ENCODE results near the gene TBCD. TPM values are rescaled to one million over a fixed set of nuclear protein-coding genes. Genes with fewer than 3 reads are reported as not detected.
"Not testable (repeated sequence)": the region's sequence is repeated elsewhere in the genome, so short reads cannot be mapped to it uniquely, and the experiment has no call there.

TBCD gene
- total RNA-seq, 1 donor from 2014 or later = 55.5 TPM

GRCh38 chr17:82729479-82730260 is 22.2 kb upstream of the TBCD start:
- ATAC-seq = no peak

- peak; percentile 9 for ATAC-seq
These were observed 19.6 kb upstream of the TBCD start for GRCh38 chr17:82732118-82732743.

DNA sequence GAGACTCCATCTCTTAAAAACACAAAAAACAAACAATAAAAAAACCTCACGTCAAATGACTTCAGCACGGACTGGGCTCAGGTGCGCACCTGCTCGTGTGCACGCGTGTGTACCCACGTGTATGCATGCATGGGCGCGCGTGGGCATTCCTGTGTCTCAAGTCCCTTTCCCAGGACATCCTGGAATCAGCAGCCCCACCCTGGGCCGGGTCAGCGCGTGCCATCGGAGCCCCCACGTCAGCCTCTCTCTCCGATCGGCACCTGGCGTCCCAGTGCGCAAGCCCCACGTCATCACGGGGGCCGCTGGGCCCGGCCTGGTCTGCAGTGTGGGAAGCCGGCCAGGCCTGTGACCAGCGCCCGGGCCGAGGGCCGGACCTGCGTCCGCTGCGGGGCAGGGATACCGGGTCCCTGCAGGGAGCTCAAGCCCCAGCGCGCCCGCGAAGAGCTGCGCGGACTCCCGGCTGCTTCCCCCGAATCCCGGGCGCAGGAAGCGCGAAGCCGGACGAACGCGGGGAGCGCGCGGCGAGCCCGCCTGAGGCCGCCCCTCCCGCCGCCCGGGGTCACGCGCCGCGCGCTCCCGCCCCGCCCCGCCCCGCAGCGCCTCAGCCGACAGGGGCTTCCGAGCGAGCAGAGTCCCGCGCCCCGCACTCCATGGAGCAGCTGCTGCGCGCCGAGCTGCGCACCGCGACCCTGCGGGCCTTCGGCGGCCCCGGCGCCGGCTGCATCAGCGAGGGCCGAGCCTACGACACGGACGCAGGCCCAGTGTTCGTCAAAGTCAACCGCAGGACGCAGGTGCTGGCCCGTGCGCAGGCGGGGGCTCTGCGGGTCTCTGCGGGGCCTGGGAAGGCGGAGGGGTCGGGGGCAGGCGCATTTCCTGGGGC is 16.6 kb upstream of the TBCD start, which contains the start of gene FN3K:
Gene FN3K (plus strand): TSS at position 629 of the 880 bp plus-strand sequence. CDS start 22 bp downstream, at position 651.
- peak; percentile 41 for ATAC-seq

GRCh38 chr17:82736511-82737185 is 15.2 kb upstream of the TBCD start:
- ATAC-seq = no peak

GRCh38 chr17:82737967-82738877 is 13.6 kb upstream of the TBCD start:
- no peak for ATAC-seq

DNA sequence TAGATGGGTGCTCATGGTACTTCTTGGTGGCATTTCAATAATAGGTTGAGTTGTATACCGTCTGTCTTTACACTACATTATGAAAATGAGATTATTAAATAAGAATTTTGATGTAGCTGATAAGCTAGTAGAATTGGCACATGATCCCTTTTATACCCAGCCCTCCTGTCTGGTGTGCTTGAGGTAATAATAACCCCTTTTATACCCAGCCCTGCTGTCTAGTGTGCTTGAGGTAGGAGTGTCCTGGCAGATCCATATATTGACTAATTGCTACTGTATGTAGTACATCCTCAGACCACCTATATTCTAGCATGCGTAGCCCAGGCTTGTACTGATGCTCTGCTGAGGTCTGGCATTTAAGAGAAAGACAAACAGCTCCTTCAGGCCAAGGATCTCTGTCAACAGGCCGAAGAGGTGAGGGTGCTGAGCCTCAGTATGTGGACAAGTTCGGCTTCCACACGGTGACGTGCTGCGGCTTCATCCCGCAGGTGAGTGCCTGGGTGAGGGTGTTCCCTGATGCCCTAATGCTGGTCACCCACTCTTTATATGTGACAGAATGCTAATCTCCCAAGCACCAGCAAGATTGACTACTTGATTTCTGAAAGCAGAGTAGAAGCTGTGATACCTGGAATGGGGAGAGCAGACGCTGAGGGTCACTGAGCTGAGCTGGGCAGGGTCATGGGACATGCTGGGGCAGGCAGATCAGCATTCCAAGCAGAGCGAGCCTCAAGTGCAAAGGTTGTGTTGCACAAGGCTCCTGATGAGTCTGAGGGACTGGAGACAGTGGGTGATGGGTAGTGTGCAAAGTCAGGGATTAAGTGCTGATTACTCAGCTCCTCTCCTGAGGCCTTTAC is 10.7 kb upstream of the TBCD start:
- peak; percentile 90 for ATAC-seq

DNA sequence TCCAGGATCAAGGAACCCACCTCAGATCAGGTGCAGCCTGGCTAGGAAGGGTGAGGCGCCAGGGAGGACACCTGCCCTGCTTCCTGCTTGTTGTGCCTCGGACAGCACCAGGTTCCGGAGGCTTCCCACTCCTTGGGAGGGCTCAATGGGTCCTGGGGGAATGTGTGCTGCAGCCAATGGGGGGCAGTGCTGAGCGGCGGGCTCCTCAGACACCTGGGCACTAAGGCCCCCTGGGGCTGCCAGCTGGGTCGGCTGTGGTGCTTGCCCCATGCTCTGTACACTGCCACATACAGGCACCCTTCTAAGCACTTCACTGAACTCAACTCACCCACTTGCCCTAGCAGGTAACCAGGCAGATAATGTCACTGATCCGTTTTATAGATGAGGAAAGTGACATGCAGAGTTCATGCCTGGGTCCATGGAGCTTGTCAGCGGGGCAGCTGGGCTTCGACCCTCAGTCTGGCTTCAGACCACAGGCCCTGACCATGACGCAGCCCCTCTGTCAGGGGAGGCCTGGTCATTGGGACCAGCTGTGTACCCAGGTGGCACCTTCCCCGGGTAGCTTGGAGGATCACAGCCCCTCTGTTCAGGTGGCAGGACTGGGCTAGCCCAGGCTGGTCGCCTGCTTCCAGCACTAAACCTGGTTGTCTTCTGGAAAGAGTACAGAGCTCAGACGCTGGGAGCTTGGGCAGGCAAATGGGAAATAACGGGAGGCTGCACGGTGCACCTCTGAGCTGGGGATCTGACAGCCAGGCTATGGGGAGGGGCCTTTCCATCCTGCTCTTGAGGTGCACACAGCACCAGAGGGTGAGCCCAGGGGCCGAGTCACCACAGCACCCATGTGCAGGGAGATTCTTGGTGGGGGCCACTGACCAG is 8.3 kb upstream of the TBCD start:
- ATAC-seq = peak; percentile 16

DNA sequence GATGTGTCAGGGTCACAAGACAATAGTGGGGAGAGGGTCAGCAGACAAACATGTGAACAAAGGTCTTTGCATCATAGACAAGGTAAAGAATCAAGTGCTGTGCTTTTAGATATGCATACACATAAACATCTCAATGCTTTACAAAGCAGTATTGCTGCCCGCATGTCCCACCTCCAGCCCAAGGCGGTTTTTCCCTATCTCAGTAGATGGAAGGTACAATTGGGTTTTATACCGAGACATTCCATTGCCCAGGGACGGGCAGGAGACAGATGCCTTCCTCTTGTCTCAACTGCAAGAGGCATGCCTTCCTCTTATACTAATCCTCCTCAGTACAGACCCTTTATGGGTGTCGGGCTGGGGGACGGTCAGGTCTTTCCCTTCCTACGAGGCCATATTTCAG is 7.1 kb upstream of the TBCD start:
- ATAC-seq = not testable (repeated sequence)

DNA sequence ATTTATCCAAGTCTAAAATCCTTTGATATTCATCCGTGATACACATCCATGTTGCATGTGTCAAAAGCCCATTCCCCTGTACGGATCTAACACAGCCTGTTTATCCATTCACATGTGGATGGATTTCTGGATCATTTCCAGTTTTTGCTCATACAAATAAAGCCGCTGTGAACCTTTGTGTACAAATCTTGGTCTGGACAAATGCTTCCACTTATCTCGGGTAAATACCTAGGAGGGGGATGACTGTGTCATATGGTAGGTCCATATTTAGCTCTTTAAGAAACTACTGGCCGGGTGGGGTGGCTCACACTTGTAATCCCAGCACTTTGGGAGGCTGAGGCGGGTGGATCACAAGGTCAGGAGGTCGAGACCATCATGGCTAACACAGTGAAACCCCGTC is 6.3 kb upstream of the TBCD start:
- no peak for ATAC-seq

DNA sequence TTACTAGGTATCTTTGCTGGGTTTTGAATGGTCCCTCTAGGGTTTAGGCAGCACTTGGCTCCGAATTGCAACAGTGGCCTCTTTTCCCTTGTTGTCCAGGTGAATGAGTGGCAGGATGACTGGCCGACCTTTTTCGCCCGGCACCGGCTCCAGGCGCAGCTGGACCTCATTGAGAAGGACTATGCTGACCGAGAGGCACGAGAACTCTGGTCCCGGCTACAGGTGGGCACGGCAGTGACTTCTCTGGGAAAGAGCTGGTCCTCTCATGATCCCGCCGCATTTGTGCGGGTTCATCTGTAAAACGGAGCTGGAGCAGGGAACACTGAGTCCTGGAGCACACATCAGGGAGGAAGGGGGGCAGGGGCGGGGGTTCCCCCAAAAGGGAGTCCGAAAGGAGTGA is 3.1 kb upstream of the TBCD start:
- no peak for ATAC-seq

DNA sequence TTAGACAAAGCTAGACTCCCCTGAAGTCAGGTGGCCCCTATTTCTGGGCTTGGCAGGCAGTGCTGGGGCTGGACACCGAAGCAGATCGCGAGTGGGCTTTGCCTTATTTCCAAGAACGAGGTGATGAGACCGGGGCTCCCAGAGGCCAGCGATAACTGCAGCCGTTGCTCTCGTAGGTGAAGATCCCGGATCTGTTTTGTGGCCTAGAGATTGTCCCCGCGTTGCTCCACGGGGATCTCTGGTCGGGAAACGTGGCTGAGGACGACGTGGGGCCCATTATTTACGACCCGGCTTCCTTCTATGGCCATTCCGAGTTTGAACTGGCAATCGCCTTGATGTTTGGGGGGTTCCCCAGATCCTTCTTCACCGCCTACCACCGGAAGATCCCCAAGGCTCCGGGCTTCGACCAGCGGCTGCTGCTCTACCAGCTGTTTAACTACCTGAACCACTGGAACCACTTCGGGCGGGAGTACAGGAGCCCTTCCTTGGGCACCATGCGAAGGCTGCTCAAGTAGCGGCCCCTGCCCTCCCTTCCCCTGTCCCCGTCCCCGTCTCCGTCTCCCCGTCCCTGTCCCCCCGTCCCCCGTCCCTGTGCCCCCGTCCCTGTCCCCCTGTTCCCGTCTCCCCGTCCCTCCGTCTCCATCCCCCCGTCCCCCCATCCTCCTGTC is 1.5 kb upstream of the TBCD start:
- no peak for ATAC-seq

GRCh38 chr17:82751171-82751570 is 694 bp upstream of the TBCD start:
- ATAC-seq = no peak

DNA sequence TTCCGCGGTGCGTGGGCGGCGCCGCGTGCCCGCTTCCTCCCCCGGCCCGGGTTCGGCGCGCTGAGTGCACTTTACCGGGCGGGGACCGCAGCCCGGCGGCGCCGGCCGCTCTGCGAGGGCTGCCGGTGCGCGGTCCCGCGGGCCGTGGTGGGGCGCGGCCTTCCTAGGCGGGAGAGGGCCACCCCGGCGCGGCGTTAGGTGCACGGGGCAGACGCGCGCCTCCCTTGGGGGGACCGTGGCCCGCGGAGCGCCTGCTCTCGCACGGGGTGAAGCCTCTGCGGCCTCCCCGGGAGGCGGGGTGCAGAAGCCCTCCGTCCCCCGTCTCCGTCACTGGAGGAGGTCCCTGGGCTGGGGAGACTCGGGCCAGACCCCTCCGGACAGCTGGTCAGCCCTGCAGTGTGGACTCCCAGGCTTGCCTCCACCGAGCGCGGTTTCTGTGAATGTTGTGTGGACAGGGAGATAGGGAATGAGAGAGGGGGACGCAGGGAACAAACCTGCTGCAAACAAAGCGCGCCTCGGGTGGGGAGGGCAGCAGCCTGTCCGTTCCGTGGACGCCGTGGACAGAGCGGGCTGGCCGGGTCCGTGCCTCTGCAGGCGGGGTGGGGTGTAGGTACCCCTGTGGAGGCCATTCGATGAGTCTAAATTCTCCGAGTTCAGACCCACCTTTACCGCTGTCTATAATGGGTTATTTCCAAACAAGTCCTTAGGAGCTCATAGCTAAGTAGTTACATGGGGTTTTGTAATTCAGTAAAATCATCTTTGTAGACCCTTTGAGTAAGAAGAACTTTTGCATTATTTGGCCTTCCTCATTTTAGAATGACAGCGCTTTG is 721 bp downstream of the TBCD start:
- ATAC-seq = peak; percentile 19

- ATAC-seq = no peak
These were observed 1.3 kb downstream of the TBCD start for GRCh38 chr17:82753201-82753464.

GRCh38 chr17:82754297-82755208 is 2.7 kb downstream of the TBCD start:
- ATAC-seq = peak; percentile 52

- ATAC-seq = no peak
These were observed 4.3 kb downstream of the TBCD start for GRCh38 chr17:82756166-82756565.

GRCh38 chr17:82765371-82765770 is 13.5 kb downstream of the TBCD start:
- ATAC-seq = no peak

Measured in esophagus mucosa (tissue), 1 donor.